Neural cell (in vitro differentiated cells): ENCODE data around the gene LPCAT1. TPM values are rescaled to one million over a fixed set of nuclear protein-coding genes. Genes with fewer than 3 reads are reported as not detected.
"Not testable (repeated sequence)": the region's sequence is repeated elsewhere in the genome, so short reads cannot be mapped to it uniquely, and the experiment has no call there.

Experiments
- H2AFZ ChIP-seq: fragments of 200-600, 300-800 bp; sonication (generic), shearing (Covaris generic); 2 replicates; pipeline ENCODE4 v1.6.0; 2014; ENCODE audit warnings: low read depth, mild to moderate bottlenecking, antibody characterized with exemption, low read length, moderate library complexity
- H3F3A ChIP-seq: fragments of 200-600 bp; shearing (Covaris generic); 2 replicates; pipeline ENCODE4 v1.6.1; 2016; ENCODE audit warnings: mild to moderate bottlenecking, moderate library complexity, mixed read lengths, antibody characterized with exemption, low read length; ENCODE audit not compliant: insufficient read depth, poor library complexity, severe bottlenecking
- H3K27ac ChIP-seq: fragments of 200-600, 300-800 bp; sonication (generic), shearing (Covaris generic); 2 replicates; pipeline ENCODE4 v1.5.1; 2014; ENCODE audit warnings: mild to moderate bottlenecking, low read length, moderate library complexity
- H3K27me3 ChIP-seq: fragments of 300-800, 200-600 bp; sonication (generic), shearing (Covaris generic); 2 replicates; pipeline ENCODE4 v1.6.0; 2014; ENCODE audit warnings: mild to moderate bottlenecking, low read depth, low read length, moderate library complexity; ENCODE audit not compliant: insufficient read depth
- H3K36me3 ChIP-seq: fragments of 300-800, 200-600 bp; sonication (generic), shearing (Covaris generic); 2 replicates; pipeline ENCODE4 v1.5.1; 2014; ENCODE audit warnings: mild to moderate bottlenecking, antibody characterized with exemption, low read length, moderate library complexity; ENCODE audit not compliant: insufficient read depth
- H3K4me2 ChIP-seq: fragments of 300-800, 200-600 bp; sonication (generic), shearing (Covaris generic); 2 replicates; pipeline ENCODE4 v1.6.0; 2014; ENCODE audit warnings: mild to moderate bottlenecking, low read length
- H3K4me3 ChIP-seq: fragments of 300-800, 200-600 bp; sonication (generic), shearing (Covaris generic); 2 replicates; pipeline ENCODE4 v1.5.1; 2014; ENCODE audit warnings: mild to moderate bottlenecking, low read length, moderate library complexity
- H3K79me2 ChIP-seq: fragments of 200-600 bp; shearing (Covaris generic); replicated peaks from 2 replicates; pipeline ENCODE4 v1.6.0; 2014; ENCODE audit warnings: mild to moderate bottlenecking, low read length, moderate library complexity; ENCODE audit not compliant: insufficient read depth
- H3K9ac ChIP-seq: fragments of 300-800, 200-600 bp; sonication (generic), shearing (Covaris generic); 2 replicates; pipeline ENCODE4 v1.6.1; 2016; ENCODE audit warnings: mild to moderate bottlenecking, low read length, mixed read lengths
- H3K9me2 ChIP-seq: fragments of 200-600 bp; shearing (Covaris generic); 2 replicates; pipeline ENCODE4 v1.6.1; 2016; ENCODE audit warnings: mild to moderate bottlenecking, low read length, mixed read lengths; ENCODE audit not compliant: insufficient read depth
- H3K9me3 ChIP-seq: fragments of 200-600, 300-800 bp; sonication (generic), shearing (Covaris generic); 2 replicates; pipeline ENCODE4 v1.6.1; 2016; ENCODE audit warnings: mild to moderate bottlenecking, mixed run types, low read length, moderate library complexity, mixed read lengths
- H4K20me1 ChIP-seq: fragments of 200-600 bp; shearing (Covaris generic); 2 replicates; pipeline ENCODE4 v1.6.1; 2016; ENCODE audit warnings: mild to moderate bottlenecking, mixed run types; ENCODE audit not compliant: insufficient read depth
- EP300 ChIP-seq: fragments of 450-650 bp; conservative IDR thresholded peaks from 2 replicates; pipeline ENCODE4 v1.6.1; 2014; ENCODE audit warnings: antibody characterized with exemption, mild to moderate bottlenecking, moderate library complexity; ENCODE audit not compliant: poor library complexity, severe bottlenecking
- EZH2 ChIP-seq: fragments of 200-600, 300-800 bp; shearing (Covaris generic), sonication (generic); IDR thresholded peaks from 2 replicates; pipeline ENCODE4 v1.6.1; 2014; ENCODE audit warnings: antibody characterized with exemption, low read length, borderline replicate concordance, mild to moderate bottlenecking; ENCODE audit not compliant: insufficient read depth, poor library complexity, severe bottlenecking
- MXI1 ChIP-seq: fragments of 450-650 bp; conservative IDR thresholded peaks from 2 replicates; pipeline ENCODE4 v1.6.1; 2014; ENCODE audit warnings: antibody characterized with exemption, mild to moderate bottlenecking; ENCODE audit not compliant: poor library complexity, severe bottlenecking
- POLR2AphosphoS5 ChIP-seq: IDR thresholded peaks from 2 replicates; pipeline ENCODE4 v1.6.1; 2012
- RAD21 ChIP-seq: fragments of 450-650 bp; conservative IDR thresholded peaks from 2 replicates; pipeline ENCODE4 v1.6.1; 2014; ENCODE audit warnings: antibody characterized with exemption, mild to moderate bottlenecking, moderate library complexity
- SMC3 ChIP-seq: fragments of 450-650 bp; conservative IDR thresholded peaks from 2 replicates; pipeline ENCODE4 v1.6.1; 2014; ENCODE audit warnings: antibody characterized with exemption, mild to moderate bottlenecking, moderate library complexity; ENCODE audit not compliant: poor library complexity
- TAF1 ChIP-seq: IDR thresholded peaks from 2 replicates; pipeline ENCODE4 v1.6.1; 2012; ENCODE audit warnings: low read depth
- polyA plus RNA-seq: library from polyadenylated mRNA; depleted of rRNA; stranded (reverse); fragments of >200 nt; gene quantifications from 2 replicates; pipeline ENCODE4 v1.2.3, GENCODE V29; 2014
- TF ChIP-seq, protein P1 (sequence below): fragments of 450-650 bp; IDR thresholded peaks from 2 replicates; pipeline ENCODE4 v1.5.1; 2014; ENCODE audit warnings: antibody characterized with exemption, mild to moderate bottlenecking, moderate library complexity; ENCODE audit not compliant: poor library complexity, severe bottlenecking
- TF ChIP-seq, protein P2 (sequence below): IDR thresholded peaks from 2 replicates; pipeline ENCODE4 v1.6.1; 2012; ENCODE audit warnings: borderline replicate concordance

Gene LPCAT1
- polyA plus RNA-seq, 1 donor from 2014 or later, result 61.8 TPM

DNA sequence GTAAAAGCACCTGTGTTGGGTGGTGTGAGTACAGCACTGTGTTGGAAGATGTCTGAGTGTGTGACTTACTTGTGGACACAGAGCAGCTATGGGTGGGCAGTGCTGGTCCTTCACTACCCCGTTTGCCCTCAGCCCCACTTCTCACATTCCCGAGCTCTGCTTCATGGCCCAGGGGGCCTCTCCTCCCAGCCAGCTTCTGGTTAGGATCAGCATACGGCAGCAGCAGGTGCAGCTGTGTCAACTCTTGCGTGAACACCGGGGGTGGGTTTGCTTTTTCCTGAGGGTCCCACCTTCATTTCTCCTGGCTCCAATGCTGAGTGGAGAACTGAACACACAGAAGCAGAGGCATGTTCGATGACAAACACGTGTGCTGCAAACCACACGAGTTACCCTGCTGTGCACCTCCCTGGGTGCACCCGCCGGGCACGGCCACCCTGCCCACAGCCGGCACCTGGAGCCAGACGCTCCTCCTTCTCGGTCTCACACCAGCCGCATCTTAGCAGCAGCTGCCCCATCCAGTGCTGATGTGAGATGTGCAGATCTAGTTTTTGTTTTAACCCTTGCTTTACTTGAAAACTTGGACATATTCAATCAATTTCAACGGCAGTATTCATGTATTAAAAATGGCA is 63.6 kb downstream of the LPCAT1 start:
- Histone ChIP-seq H3K9me2 (no peaks in the 10 kb centered on the region), H3K27ac (no peak overlapping the region), H2AFZ (no peak overlapping the region), H3K79me2 (no peaks in the 10 kb centered on the region), H3K9me3 (peaks cover 9% of the 10 kb centered on the region), H3K4me3 (no peak overlapping the region), H4K20me1 (no peaks in the 10 kb centered on the region), H3K9ac (no peak overlapping the region), H3K36me3 (no peaks in the 10 kb centered on the region), H3F3A (no peaks in the 10 kb centered on the region), H3K27me3 (no peaks in the 10 kb centered on the region), H3K4me2 (no peak overlapping the region)
- TF ChIP-seq EZH2 (no peak), MXI1 (no peak), TAF1 (no peak)
- TF ChIP-seq, protein P1, sequence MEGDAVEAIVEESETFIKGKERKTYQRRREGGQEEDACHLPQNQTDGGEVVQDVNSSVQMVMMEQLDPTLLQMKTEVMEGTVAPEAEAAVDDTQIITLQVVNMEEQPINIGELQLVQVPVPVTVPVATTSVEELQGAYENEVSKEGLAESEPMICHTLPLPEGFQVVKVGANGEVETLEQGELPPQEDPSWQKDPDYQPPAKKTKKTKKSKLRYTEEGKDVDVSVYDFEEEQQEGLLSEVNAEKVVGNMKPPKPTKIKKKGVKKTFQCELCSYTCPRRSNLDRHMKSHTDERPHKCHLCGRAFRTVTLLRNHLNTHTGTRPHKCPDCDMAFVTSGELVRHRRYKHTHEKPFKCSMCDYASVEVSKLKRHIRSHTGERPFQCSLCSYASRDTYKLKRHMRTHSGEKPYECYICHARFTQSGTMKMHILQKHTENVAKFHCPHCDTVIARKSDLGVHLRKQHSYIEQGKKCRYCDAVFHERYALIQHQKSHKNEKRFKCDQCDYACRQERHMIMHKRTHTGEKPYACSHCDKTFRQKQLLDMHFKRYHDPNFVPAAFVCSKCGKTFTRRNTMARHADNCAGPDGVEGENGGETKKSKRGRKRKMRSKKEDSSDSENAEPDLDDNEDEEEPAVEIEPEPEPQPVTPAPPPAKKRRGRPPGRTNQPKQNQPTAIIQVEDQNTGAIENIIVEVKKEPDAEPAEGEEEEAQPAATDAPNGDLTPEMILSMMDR, result no peak

DNA sequence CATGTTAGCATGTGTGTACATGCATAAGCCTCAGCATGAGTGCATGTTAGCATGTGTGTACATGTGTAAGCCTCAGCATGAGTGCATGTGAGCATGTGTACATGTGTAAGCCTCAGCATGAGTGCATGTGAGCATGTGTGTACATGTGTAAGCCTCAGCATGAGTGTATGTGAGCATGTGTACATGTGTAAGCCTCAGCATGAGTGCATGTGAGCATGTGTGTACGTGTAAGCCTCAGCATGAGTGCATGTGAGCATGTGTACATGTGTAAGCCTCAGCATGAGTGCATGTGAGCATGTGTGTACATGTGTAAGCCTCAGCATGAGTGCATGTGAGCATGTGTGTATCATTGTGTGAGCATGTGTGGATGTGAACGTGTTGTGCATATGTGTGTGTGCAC is 64.3 kb downstream of the LPCAT1 start:
- not testable (repeated sequence) for H3K4me2 ChIP-seq, H4K20me1 ChIP-seq, H3K9ac ChIP-seq, H3F3A ChIP-seq, H3K9me3 ChIP-seq, H3K36me3 ChIP-seq, H3K4me3 ChIP-seq, H3K79me2 ChIP-seq, H2AFZ ChIP-seq, H3K9me2 ChIP-seq, H3K27ac ChIP-seq, H3K27me3 ChIP-seq

DNA sequence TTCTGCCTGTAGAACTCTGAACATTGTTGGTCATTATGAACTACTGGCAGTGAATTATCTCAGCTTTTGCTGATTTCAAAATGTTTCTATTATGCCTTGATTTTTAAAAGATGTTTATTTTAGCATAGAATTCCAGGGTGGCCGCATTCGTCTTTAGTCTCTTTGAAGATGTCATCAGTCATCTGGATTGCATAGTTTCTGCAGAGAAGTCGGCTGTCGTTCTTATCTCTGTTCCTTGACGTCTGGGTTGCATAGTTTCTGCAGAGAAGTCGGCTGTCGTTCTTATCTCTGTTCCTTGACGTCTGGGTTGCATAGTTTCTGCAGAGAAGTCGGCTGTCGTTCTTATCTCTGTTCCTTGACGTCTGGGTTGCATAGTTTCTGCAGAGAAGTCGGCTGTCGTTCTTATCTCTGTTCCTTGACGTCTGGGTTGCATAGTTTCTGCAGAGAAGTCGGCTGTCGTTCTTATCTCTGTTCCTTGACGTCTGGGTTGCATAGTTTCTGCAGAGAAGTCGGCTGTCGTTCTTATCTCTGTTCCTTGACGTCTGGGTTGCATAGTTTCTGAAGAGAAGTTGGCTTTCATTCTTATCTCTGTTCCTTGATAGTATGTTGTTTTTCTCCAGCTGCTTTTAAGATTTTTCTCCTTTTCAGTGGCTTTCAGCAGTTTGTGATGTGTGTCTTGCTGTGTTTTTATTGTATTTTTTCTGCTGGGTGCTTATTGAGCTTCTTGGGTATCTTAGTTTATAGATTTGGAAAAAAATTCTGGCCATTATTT is 67.5 kb downstream of the LPCAT1 start:
- H3K4me2 ChIP-seq, H4K20me1 ChIP-seq, H3K9me2 ChIP-seq, H2AFZ ChIP-seq, H3K9ac ChIP-seq, H3K36me3 ChIP-seq, H3K79me2 ChIP-seq, H3K4me3 ChIP-seq, H3F3A ChIP-seq, H3K27me3 ChIP-seq, H3K27ac ChIP-seq: not testable (repeated sequence)
- peaks cover 16% of the 10 kb centered on the region for H3K9me3 ChIP-seq

DNA sequence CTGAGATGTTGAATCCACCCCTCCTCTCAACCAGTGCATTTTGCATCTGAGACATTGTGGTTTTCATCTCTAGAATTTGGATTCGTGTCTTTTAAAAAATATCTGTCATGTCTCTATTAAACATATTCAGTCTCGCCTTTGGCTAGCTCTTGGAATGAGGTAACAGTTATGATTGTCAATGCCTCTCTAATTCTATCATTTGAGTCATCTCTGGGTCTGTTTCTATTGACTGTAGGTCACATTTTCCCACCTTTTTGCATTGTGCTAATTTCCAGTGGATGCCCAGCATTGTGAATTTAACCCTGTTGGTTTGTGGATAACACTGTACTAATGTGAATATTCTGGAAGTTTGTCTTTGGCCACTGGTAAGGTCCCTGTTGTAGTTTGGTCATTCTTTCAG is 70.1 kb downstream of the LPCAT1 start:
- no peak for TF ChIP-seq EP300
- TF ChIP-seq MXI1, result no peak
- no peak for TF ChIP-seq POLR2AphosphoS5
- TF ChIP-seq, protein P2, sequence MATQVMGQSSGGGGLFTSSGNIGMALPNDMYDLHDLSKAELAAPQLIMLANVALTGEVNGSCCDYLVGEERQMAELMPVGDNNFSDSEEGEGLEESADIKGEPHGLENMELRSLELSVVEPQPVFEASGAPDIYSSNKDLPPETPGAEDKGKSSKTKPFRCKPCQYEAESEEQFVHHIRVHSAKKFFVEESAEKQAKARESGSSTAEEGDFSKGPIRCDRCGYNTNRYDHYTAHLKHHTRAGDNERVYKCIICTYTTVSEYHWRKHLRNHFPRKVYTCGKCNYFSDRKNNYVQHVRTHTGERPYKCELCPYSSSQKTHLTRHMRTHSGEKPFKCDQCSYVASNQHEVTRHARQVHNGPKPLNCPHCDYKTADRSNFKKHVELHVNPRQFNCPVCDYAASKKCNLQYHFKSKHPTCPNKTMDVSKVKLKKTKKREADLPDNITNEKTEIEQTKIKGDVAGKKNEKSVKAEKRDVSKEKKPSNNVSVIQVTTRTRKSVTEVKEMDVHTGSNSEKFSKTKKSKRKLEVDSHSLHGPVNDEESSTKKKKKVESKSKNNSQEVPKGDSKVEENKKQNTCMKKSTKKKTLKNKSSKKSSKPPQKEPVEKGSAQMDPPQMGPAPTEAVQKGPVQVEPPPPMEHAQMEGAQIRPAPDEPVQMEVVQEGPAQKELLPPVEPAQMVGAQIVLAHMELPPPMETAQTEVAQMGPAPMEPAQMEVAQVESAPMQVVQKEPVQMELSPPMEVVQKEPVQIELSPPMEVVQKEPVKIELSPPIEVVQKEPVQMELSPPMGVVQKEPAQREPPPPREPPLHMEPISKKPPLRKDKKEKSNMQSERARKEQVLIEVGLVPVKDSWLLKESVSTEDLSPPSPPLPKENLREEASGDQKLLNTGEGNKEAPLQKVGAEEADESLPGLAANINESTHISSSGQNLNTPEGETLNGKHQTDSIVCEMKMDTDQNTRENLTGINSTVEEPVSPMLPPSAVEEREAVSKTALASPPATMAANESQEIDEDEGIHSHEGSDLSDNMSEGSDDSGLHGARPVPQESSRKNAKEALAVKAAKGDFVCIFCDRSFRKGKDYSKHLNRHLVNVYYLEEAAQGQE, result no peak
- no peak for TF ChIP-seq SMC3
- TF ChIP-seq TAF1, result no peak
- TF ChIP-seq, protein P1, result no peak
- no peak for TF ChIP-seq EZH2
- TF ChIP-seq RAD21, result no peak
- Histone ChIP-seq H3K4me3 (no peak overlapping the region), H3K9me2 (no peaks in the 10 kb centered on the region), H3F3A (no peaks in the 10 kb centered on the region), H3K27ac (no peak overlapping the region), H3K9ac (no peak overlapping the region), H3K36me3 (no peaks in the 10 kb centered on the region), H3K79me2 (no peaks in the 10 kb centered on the region), H3K27me3 (peaks cover 4% of the 10 kb centered on the region), H4K20me1 (no peaks in the 10 kb centered on the region), H3K9me3 (peaks cover 16% of the 10 kb centered on the region), H2AFZ (no peak overlapping the region), H3K4me2 (no peak overlapping the region)
